NCI-H2196 treated with DMSO at 0.1 percent for 48 hours (cell line): ENCODE measurements around the gene N4BP2.

Experiments used
- DNase-seq: peaks from one replicate; lab custom pipeline; 2025; ENCODE audit not compliant: unreplicated experiment; lab: John Stamatoyannopoulos, UW

Gene N4BP2

GRCh38 chr4:40190465-40190864, 133.8 kb downstream of the N4BP2 start:
- no peak for DNase-seq

- DNase-seq: no peak
Measured at GRCh38 chr4:40190880-40191815, 134.5 kb downstream of the N4BP2 start.

GRCh38 chr4:40192114-40193015, 135.7 kb downstream of the N4BP2 start:
- DNase-seq: no peak

DNA sequence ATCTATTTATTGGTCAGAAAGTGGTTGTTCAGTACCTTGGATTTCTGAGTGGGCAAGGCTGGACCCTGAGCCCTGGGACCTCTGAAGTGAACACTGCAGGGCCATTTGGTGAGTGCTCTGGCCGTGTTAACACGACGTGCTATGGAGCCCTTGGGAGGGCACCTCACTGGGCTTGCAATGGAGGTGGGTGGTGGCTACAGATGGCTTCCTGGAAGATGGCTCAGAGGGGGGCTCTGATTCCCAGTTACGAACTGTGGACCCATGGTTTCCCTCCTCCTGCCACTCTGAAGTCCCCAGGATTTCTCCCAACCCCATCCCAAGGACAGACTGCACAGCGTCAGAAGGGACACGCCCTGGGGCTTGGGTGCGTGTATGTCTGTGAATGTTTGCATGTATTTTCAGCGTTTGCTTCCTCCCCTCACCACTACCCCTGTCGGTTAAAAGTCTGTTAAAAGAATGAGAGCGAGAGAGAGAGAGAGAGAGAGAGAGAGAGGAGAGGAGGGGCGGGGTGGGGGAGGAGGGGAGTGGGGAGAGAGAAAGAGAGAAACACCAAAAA, 136.4 kb downstream of the N4BP2 start:
- no peak for DNase-seq

- DNase-seq: no peak
Measured at GRCh38 chr4:40193578-40193977, 136.9 kb downstream of the N4BP2 start.

DNA sequence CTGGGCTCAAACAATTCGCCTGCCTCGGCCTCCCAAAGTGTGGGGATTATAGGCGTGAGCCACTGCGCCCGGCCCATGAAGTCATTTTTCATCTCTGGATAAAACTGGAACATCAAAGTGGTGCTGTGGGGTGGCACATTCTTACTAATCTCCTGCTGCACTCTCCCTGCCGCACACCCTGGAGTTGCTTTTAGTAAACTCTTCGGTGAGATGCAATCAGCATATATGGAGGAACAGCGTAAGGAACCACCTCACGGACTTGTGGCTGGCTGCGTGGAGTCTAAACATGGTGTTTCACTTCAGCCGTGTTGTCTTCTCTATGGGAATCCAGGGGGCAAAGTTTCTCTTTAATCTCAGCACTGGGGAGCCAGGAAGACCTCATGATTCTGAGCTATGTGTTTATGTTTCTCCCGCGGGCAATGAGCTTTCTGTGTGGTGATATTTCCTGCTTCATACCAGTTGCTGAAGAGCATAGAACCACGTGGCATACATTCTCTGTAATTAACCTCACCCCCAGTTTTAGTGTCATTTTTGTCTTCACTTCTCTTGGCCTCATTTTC, 138.0 kb downstream of the N4BP2 start:
- DNase-seq: no peak

GRCh38 chr4:40195182-40196177, 138.8 kb downstream of the N4BP2 start:
- no peak for DNase-seq

- no peak for DNase-seq
Measured at GRCh38 chr4:40196272-40196671, 139.6 kb downstream of the N4BP2 start.

DNA sequence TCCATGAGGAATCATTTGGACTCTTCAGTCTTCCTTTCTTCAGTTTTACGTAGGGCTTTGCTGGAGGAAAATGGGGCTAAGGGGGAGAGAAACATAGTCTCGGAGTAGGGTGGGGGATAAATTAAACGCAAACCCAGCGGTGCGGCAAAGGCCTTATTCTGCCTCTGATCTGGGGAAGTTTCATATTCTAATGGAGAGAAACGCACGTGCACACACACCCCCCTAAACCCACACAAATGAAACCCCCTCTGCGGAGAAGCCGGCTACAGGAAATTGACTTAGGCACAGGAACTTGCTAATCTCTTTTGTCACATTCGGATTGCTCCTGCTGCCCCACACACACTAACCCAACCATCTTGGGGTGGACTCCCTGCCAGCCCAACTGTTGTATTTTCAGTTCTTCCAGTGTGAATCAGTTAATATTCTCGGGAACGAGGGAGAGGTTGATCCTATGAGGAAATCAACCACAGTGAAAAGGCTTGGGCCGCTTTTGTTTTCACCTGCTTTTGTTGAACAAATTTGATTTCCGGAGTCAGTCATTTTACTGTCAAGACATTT, 140.2 kb downstream of the N4BP2 start, which contains the start of gene RHOH:
Gene RHOH, plus strand, starts transcription at position 308 of the 558 bp plus-strand sequence. CDS start 46,356 bp downstream, outside the sequence.
- DNase-seq: no peak

- DNase-seq: no peak
Measured at GRCh38 chr4:40197879-40198689, 141.4 kb downstream of the N4BP2 start.

DNA sequence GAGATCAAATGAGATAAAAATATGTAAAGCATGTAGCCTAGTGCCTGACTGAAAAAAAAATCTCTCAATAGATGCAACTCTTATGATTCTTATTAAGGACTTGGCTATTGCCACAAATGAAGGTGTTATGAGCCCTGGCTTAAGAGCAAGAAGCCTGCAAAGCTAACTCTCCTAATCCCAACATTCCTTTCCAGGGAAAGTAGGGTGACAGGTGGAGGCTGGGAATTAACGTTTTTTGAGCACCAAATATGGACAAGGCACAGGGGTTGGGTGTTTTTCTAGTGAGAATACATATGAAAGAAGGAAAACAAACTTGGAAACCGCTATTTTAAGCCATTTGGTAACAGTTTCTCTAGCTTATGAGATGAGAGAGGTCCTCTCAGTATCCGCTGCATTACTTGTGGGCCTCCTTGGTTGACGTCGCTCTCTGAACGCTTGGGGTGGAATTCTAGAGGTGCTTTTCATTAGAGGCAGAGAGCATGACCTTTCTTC, 142.6 kb downstream of the N4BP2 start:
- no peak for DNase-seq

- no peak for DNase-seq
Measured at GRCh38 chr4:40199999-40200874, 143.6 kb downstream of the N4BP2 start.

GRCh38 chr4:40200875-40201801, 144.5 kb downstream of the N4BP2 start:
- DNase-seq: no peak

DNA sequence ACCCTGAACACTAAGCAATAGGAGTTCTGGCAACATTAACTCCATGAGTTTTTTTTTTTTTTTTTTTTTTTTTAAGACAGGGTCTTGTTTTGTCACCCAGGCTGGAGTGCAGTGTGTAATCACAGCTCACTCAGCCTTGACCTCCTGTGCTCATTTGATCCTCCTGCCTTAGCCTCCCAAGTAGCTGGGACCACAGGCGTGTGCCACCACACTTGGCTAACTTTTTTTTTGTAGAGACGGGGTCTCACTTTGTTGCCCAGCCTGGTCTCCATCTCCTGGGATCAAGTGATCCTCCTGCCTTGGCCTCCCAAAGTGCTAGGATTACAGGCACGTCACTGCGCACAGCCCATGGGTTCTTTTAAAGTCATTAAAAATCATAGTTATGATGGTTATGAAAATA, 145.2 kb downstream of the N4BP2 start:
- no peak for DNase-seq

GRCh38 chr4:40202474-40202873, 145.8 kb downstream of the N4BP2 start:
- no peak for DNase-seq

- DNase-seq: no peak
Measured at GRCh38 chr4:40204507-40205258, 148.0 kb downstream of the N4BP2 start.
